ENCODE data around the gene IL1RAPL1. TPM values are rescaled to one million over a fixed set of nuclear protein-coding genes. Genes with fewer than 3 reads are reported as not detected.

IL1RAPL1 gene
- total RNA-seq: not detected

GRCh38 chrX:28586981-28587551, at the start of gene IL1RAPL1:
TSS of gene IL1RAPL1 (plus strand) at chrX:28587446.
- Mint-ChIP-seq H3K27ac (no peak within 1 kb of the TSS), H3K36me3 (no peaks in the 10 kb centered on the region), H3K9me3 (no peaks in the 10 kb centered on the region), H3K27me3 (peaks cover 10% of the 10 kb centered on the region), H3K4me3 (no peak within 1 kb of the TSS), H3K4me1 (no peaks in the 10 kb centered on the region)
- DNase-seq: no peak

- Mint-ChIP-seq H3K27ac (no peak overlapping the region), H3K4me1 (no peaks in the 10 kb centered on the region)
Observed at GRCh38 chrX:28542791-28543190, 44.5 kb upstream of the IL1RAPL1 start.

GRCh38 chrX:28549838-28550237, 37.4 kb upstream of the IL1RAPL1 start:
- no peaks in the 10 kb centered on the region for H3K9me3 Mint-ChIP-seq
- no peak overlapping the region for H3K27ac Mint-ChIP-seq
- no peaks in the 10 kb centered on the region for H3K27me3 Mint-ChIP-seq
- DNase-seq: no peak
- H3K4me3 Mint-ChIP-seq: no peak overlapping the region
- no peaks in the 10 kb centered on the region for H3K4me1 Mint-ChIP-seq
- no peaks in the 10 kb centered on the region for H3K36me3 Mint-ChIP-seq

More at GRCh38 chrX:28542791-28543190, 44.5 kb upstream of the IL1RAPL1 start:
- Mint-ChIP-seq H3K4me3 (no peak overlapping the region), H3K9me3 (peaks cover 2% of the 10 kb centered on the region), H3K36me3 (no peaks in the 10 kb centered on the region), H3K27me3 (no peaks in the 10 kb centered on the region)
- no peak for DNase-seq

- Mint-ChIP-seq H3K36me3 (no peaks in the 10 kb centered on the region), H3K4me1 (no peaks in the 10 kb centered on the region), H3K27ac (no peak overlapping the region), H3K27me3 (no peaks in the 10 kb centered on the region), H3K9me3 (no peaks in the 10 kb centered on the region), H3K4me3 (no peak overlapping the region)
- DNase-seq: no peak
Observed at GRCh38 chrX:28550331-28550872, 36.8 kb upstream of the IL1RAPL1 start.

GRCh38 chrX:28552322-28552721, 34.9 kb upstream of the IL1RAPL1 start:
- no peaks in the 10 kb centered on the region for H3K4me1 Mint-ChIP-seq
- H3K9me3 Mint-ChIP-seq: no peaks in the 10 kb centered on the region
- H3K4me3 Mint-ChIP-seq: no peak overlapping the region

GRCh38 chrX:28552882-28553829, 34.1 kb upstream of the IL1RAPL1 start:
- Mint-ChIP-seq H3K27ac (no peak overlapping the region), H3K4me1 (no peaks in the 10 kb centered on the region), H3K9me3 (no peaks in the 10 kb centered on the region), H3K27me3 (no peaks in the 10 kb centered on the region), H3K36me3 (no peaks in the 10 kb centered on the region), H3K4me3 (no peak overlapping the region)
- DNase-seq: no peak

More at GRCh38 chrX:28552322-28552721, 34.9 kb upstream of the IL1RAPL1 start:
- Mint-ChIP-seq H3K27ac (no peak overlapping the region), H3K36me3 (no peaks in the 10 kb centered on the region), H3K27me3 (no peaks in the 10 kb centered on the region)
- DNase-seq: no peak

GRCh38 chrX:28576117-28576516, 11.1 kb upstream of the IL1RAPL1 start:
- DNase-seq: no peak
- Mint-ChIP-seq H3K9me3 (peaks cover 1% of the 10 kb centered on the region), H3K27me3 (no peaks in the 10 kb centered on the region), H3K27ac (no peak overlapping the region), H3K4me3 (no peak overlapping the region), H3K4me1 (no peaks in the 10 kb centered on the region), H3K36me3 (no peaks in the 10 kb centered on the region)

GRCh38 chrX:28581522-28581921, 5.7 kb upstream of the IL1RAPL1 start:
- Mint-ChIP-seq H3K4me3 (no peak overlapping the region), H3K27me3 (peaks cover 10% of the 10 kb centered on the region), H3K4me1 (no peaks in the 10 kb centered on the region), H3K36me3 (no peaks in the 10 kb centered on the region), H3K27ac (no peak overlapping the region), H3K9me3 (peaks cover 1% of the 10 kb centered on the region)
- no peak for DNase-seq

- Mint-ChIP-seq H3K27ac (no peak overlapping the region), H3K4me3 (no peak overlapping the region), H3K27me3 (peaks cover 10% of the 10 kb centered on the region), H3K4me1 (no peaks in the 10 kb centered on the region), H3K36me3 (no peaks in the 10 kb centered on the region), H3K9me3 (no peaks in the 10 kb centered on the region)
- DNase-seq: no peak
Observed at GRCh38 chrX:28582511-28582910, 4.7 kb upstream of the IL1RAPL1 start.

- no peak for DNase-seq
- no peaks in the 10 kb centered on the region for H3K36me3 Mint-ChIP-seq
Observed at GRCh38 chrX:28584025-28584424, 3.2 kb upstream of the IL1RAPL1 start.

GRCh38 chrX:28585767-28586166, 1.5 kb upstream of the IL1RAPL1 start:
- Mint-ChIP-seq H3K9me3 (no peaks in the 10 kb centered on the region), H3K4me3 (no peak overlapping the region), H3K4me1 (no peaks in the 10 kb centered on the region), H3K27ac (no peak overlapping the region), H3K36me3 (no peaks in the 10 kb centered on the region), H3K27me3 (peaks cover 10% of the 10 kb centered on the region)
- DNase-seq: no peak

More at GRCh38 chrX:28584025-28584424, 3.2 kb upstream of the IL1RAPL1 start:
- Mint-ChIP-seq H3K4me1 (no peaks in the 10 kb centered on the region), H3K4me3 (no peak overlapping the region), H3K27ac (no peak overlapping the region), H3K9me3 (no peaks in the 10 kb centered on the region), H3K27me3 (peaks cover 10% of the 10 kb centered on the region)

GRCh38 chrX:28586286-28586685, 960 bp upstream of the IL1RAPL1 start:
- H3K36me3 Mint-ChIP-seq: no peaks in the 10 kb centered on the region

GRCh38 chrX:28589046-28589445, 1.8 kb downstream of the IL1RAPL1 start:
- Mint-ChIP-seq H3K36me3 (no peaks in the 10 kb centered on the region), H3K4me1 (no peaks in the 10 kb centered on the region), H3K27me3 (peaks cover 10% of the 10 kb centered on the region), H3K4me3 (no peak overlapping the region), H3K27ac (no peak overlapping the region), H3K9me3 (no peaks in the 10 kb centered on the region)
- no peak for DNase-seq

More at GRCh38 chrX:28586286-28586685, 960 bp upstream of the IL1RAPL1 start:
- H3K9me3 Mint-ChIP-seq: no peaks in the 10 kb centered on the region
- H3K27me3 Mint-ChIP-seq: peaks cover 10% of the 10 kb centered on the region
- no peak overlapping the region for H3K27ac Mint-ChIP-seq
- DNase-seq: no peak
- H3K4me1 Mint-ChIP-seq: no peaks in the 10 kb centered on the region
- no peak overlapping the region for H3K4me3 Mint-ChIP-seq

GRCh38 chrX:28590396-28590795, 3.1 kb downstream of the IL1RAPL1 start:
- Mint-ChIP-seq H3K4me3 (no peak overlapping the region), H3K9me3 (no peaks in the 10 kb centered on the region), H3K36me3 (no peaks in the 10 kb centered on the region), H3K27me3 (peaks cover 7% of the 10 kb centered on the region), H3K27ac (no peak overlapping the region), H3K4me1 (no peaks in the 10 kb centered on the region)
- no peak for DNase-seq

- DNase-seq: no peak
- Mint-ChIP-seq H3K9me3 (no peaks in the 10 kb centered on the region), H3K4me1 (no peaks in the 10 kb centered on the region), H3K4me3 (no peak overlapping the region), H3K36me3 (no peaks in the 10 kb centered on the region), H3K27me3 (no peaks in the 10 kb centered on the region), H3K27ac (no peak overlapping the region)
Observed at GRCh38 chrX:28591542-28591941, 4.3 kb downstream of the IL1RAPL1 start.

Data from activated naive CD8-positive, alpha-beta T cell treated with anti-CD3 and anti-CD28 coated beads for 36 hours (primary cell).